IMR-90 (cell line): ENCODE data around the gene UBASH3B. TPM values are rescaled to one million over a fixed set of nuclear protein-coding genes. Genes with fewer than 3 reads are reported as not detected.

ENCODE experiments used
- ATAC-seq: fragments of 200-7000 bp; cut with Tn5 transposase; 2 replicates; pipeline ENCODE4 v1.9.1; 2020; ENCODE audit warnings: low read depth, mild to moderate bottlenecking, moderate library complexity
- BruUV-seq: library from RNA; stranded (reverse); fragments of 400-500 nt; replicated peaks from 2 replicates; lab custom pipeline; 2021; lab: Mats Ljungman, UMichigan
- CTCF ChIA-PET: fragments of 300-600 bp; formaldehyde crosslinking; extraction: SDS; loops from one replicate; lab custom pipeline; 2021; ENCODE audit warnings: antibody characterized with exemption; lab: Yijun Ruan, JAX
- POLR2A ChIA-PET: fragments of 300-600 bp; sonication (Branson Sonifier 250); formaldehyde crosslinking; loops from one replicate; lab custom pipeline; 2022; ENCODE audit warnings: antibody characterized with exemption; ENCODE audit not compliant: unreplicated experiment; lab: Charles Lee
- DNase-seq: peaks from one replicate; pipeline ENCODE4 v3.0.0; 2013
- H2AFZ ChIP-seq: replicated peaks from 2 replicates; pipeline ENCODE3; 2013; ENCODE audit warnings: low read length, mild to moderate bottlenecking; ENCODE audit not compliant: poor library complexity
- H2AK5ac ChIP-seq: 2 replicates; pipeline ENCODE4 v1.6.1; 2013; ENCODE audit warnings: low read depth, low read length, inconsistent platforms
- H2AK9ac ChIP-seq: replicated peaks from 2 replicates; pipeline ENCODE3; 2013; ENCODE audit warnings: mild to moderate bottlenecking, low read depth, low read length, moderate library complexity; ENCODE audit not compliant: poor library complexity
- H2BK120ac ChIP-seq: 2 replicates; pipeline ENCODE4 v1.6.1; 2013; ENCODE audit warnings: low read depth, low read length, inconsistent platforms
- H2BK15ac ChIP-seq: 3 replicates; pipeline ENCODE4 v1.6.1; 2013; ENCODE audit warnings: low read depth, low read length, inconsistent platforms
- H2BK20ac ChIP-seq: 2 replicates; pipeline ENCODE4 v1.6.1; 2013; ENCODE audit warnings: low read depth, mild to moderate bottlenecking, inconsistent platforms, low read length, moderate library complexity
- H2BK5ac ChIP-seq: 2 replicates; pipeline ENCODE4 v1.6.1; 2013; ENCODE audit warnings: mild to moderate bottlenecking, low read depth, low read length, inconsistent platforms; ENCODE audit not compliant: poor library complexity, severe bottlenecking
- H3K14ac ChIP-seq: replicated peaks from 2 replicates; pipeline ENCODE4 v1.6.1; 2013; ENCODE audit warnings: low read depth, low read length, inconsistent platforms
- H3K18ac ChIP-seq: 2 replicates; pipeline ENCODE4 v1.6.1; 2013; ENCODE audit warnings: low read depth, low read length, control low read depth
- H3K23ac ChIP-seq: 2 replicates; pipeline ENCODE4 v1.6.1; 2013; ENCODE audit warnings: low read depth, low read length, inconsistent platforms
- H3K27ac ChIP-seq: 2 replicates; pipeline ENCODE4 v1.5.1; 2013; ENCODE audit warnings: mild to moderate bottlenecking, control low read depth, low read length; ENCODE audit not compliant: insufficient read depth
- H3K27me3 ChIP-seq: 2 replicates; pipeline ENCODE4 v1.6.1; 2013; ENCODE audit warnings: low read length; ENCODE audit not compliant: control insufficient read depth, insufficient read depth
- H3K36me3 ChIP-seq: 2 replicates; pipeline ENCODE4 v1.6.1; 2013; ENCODE audit warnings: low read length, mixed read lengths; ENCODE audit not compliant: control insufficient read depth, insufficient read depth
- H3K4ac ChIP-seq: 2 replicates; pipeline ENCODE4 v1.6.1; 2013; ENCODE audit warnings: low read depth, low read length, inconsistent platforms
- H3K4me1 ChIP-seq: 2 replicates; pipeline ENCODE4 v1.6.1; 2013; ENCODE audit warnings: low read length, mixed read lengths; ENCODE audit not compliant: control insufficient read depth, insufficient read depth
- H3K4me2 ChIP-seq: 2 replicates; pipeline ENCODE4 v1.6.1; 2013; ENCODE audit warnings: low read depth, mild to moderate bottlenecking, control low read depth, low read length, moderate library complexity
- H3K4me3 ChIP-seq: 2 replicates; pipeline ENCODE4 v1.5.1; 2013; ENCODE audit warnings: low read depth, mild to moderate bottlenecking, control low read depth, low read length, moderate library complexity; ENCODE audit not compliant: insufficient read depth
- H3K56ac ChIP-seq: 2 replicates; pipeline ENCODE4 v1.6.1; 2013; ENCODE audit warnings: low read length, inconsistent platforms; ENCODE audit not compliant: insufficient read depth; ENCODE audit errors: extremely low read depth
- H3K79me1 ChIP-seq, 2 experiments: 2 replicates each; pipeline ENCODE4 v1.6.1; 2013; ENCODE audit warnings: low read length in 2 of 2, inconsistent platforms in 1 of 2, low read depth in 1 of 2
- H3K9ac ChIP-seq: 2 replicates; pipeline ENCODE4 v1.6.1; 2013; ENCODE audit warnings: low read depth, low read length, control low read depth
- H3K9me1 ChIP-seq: 2 replicates; pipeline ENCODE4 v1.6.1; 2013; ENCODE audit warnings: low read length, inconsistent platforms; ENCODE audit not compliant: insufficient read depth
- H3K9me3 ChIP-seq: 2 replicates; pipeline ENCODE4 v1.6.1; 2013; ENCODE audit warnings: low read length; ENCODE audit not compliant: control insufficient read depth, insufficient read depth
- H4K20me1 ChIP-seq: 2 replicates; pipeline ENCODE4 v1.6.1; 2013; ENCODE audit warnings: low read length, inconsistent platforms; ENCODE audit not compliant: insufficient read depth
- H4K5ac ChIP-seq: 2 replicates; pipeline ENCODE4 v1.6.1; 2013; ENCODE audit warnings: mild to moderate bottlenecking, low read depth, low read length, control low read depth
- H4K8ac ChIP-seq, 2 experiments: 2 replicates each; pipeline ENCODE4 v1.6.1; 2013; ENCODE audit warnings: low read depth in 2 of 2, low read length in 2 of 2, control low read depth in 1 of 2, inconsistent platforms in 1 of 2
- H4K91ac ChIP-seq: 2 replicates; pipeline ENCODE4 v1.6.1; 2013; ENCODE audit warnings: low read depth, low read length, inconsistent platforms; ENCODE audit not compliant: insufficient read depth
- CEBPB ChIP-seq: IDR thresholded peaks from 2 replicates; pipeline ENCODE4 v1.6.1; 2012; ENCODE audit warnings: low read depth, low read length, improper control_type of control experiment
- CHD1 ChIP-seq: IDR thresholded peaks from 2 replicates; pipeline ENCODE4 v1.6.1; 2012; ENCODE audit warnings: low read depth, low read length, improper control_type of control experiment
- CTCF ChIP-seq: conservative IDR thresholded peaks from 2 replicates; pipeline ENCODE4 v1.5.1; 2012; ENCODE audit warnings: mild to moderate bottlenecking, low read depth, low read length, improper control_type of control experiment
- ELK1 ChIP-seq: fragments of 150-350 bp; IDR thresholded peaks from 2 replicates; pipeline ENCODE4 v1.6.1; 2016; ENCODE audit warnings: low read depth, mild to moderate bottlenecking, low read length, moderate library complexity, borderline replicate concordance
- FOS ChIP-seq: fragments of 150-350 bp; IDR thresholded peaks from 2 replicates; pipeline ENCODE4 v1.6.1; 2016; ENCODE audit warnings: low read depth, low read length
- MAFK ChIP-seq: IDR thresholded peaks from 2 replicates; pipeline ENCODE4 v1.6.1; 2012; ENCODE audit warnings: low read depth, low read length, improper control_type of control experiment
- MXI1 ChIP-seq: IDR thresholded peaks from 2 replicates; pipeline ENCODE4 v1.6.1; 2012; ENCODE audit warnings: low read depth, mild to moderate bottlenecking, low read length, moderate library complexity, borderline replicate concordance
- RAD21 ChIP-seq: IDR thresholded peaks from 2 replicates; pipeline ENCODE4 v1.6.1; 2012; ENCODE audit warnings: low read length, improper control_type of control experiment
- SMC3 ChIP-seq: fragments of 150-350 bp; IDR thresholded peaks from 2 replicates; pipeline ENCODE4 v1.6.1; 2016; ENCODE audit warnings: low read depth, mild to moderate bottlenecking, antibody characterized with exemption, low read length, moderate library complexity
- USF2 ChIP-seq: fragments of 150-350 bp; IDR thresholded peaks from 2 replicates; pipeline ENCODE4 v1.6.1; 2017; ENCODE audit warnings: mild to moderate bottlenecking, antibody characterized with exemption, low read length, low read depth
- WGBS, 2 experiments: methylation state at CpG; one replicate each; pipeline versions ENCODE4 v1.1.5 to v1.1.7; 2013; ENCODE audit warnings: missing lambda C conversion rate in 2 of 2; ENCODE audit not compliant: insufficient read length in 1 of 2; ENCODE audit errors: extremely low coverage in 2 of 2; 5-methylcytosine and 5-hydroxymethylcytosine counted together
- dilution Hi-C: fragments of 300-500 bp; cut with HindIII; formaldehyde crosslinking; loops from one replicate; pipeline ENCODE4 v1.14.3; 2018; ENCODE audit warnings: low sequenced_read_pairs; ENCODE audit not compliant: unreplicated experiment
- in situ Hi-C: fragments of 300-500 bp; cut with MboI; formaldehyde crosslinking; loops from 3 replicates; pipeline ENCODE4 v1.14.3; 2019; ENCODE audit warnings: low sequenced_read_pairs, inconsistent platforms, mixed read lengths
- intact Hi-C: fragments of 100-400 bp; cut with micrococcal nuclease; formaldehyde crosslinking; loops from 2 replicates; pipeline ENCODE4 v1.10.0; 2022
- polyA plus RNA-seq, 3 experiments: library from polyadenylated mRNA; depleted of rRNA; stranded (reverse); fragments of >200 nt; gene quantifications; 2 replicates each; pipeline ENCODE4 v1.2.3, GENCODE V29; 2012; ENCODE audit warnings: low replicate concordance in 1 of 3
- total RNA-seq: library from RNA; depleted of rRNA; stranded (reverse); fragments of >200 nt; gene quantifications from 2 replicates; pipeline ENCODE4 v1.2.3, GENCODE V29; 2012

Gene UBASH3B
- total and polyA plus RNA-seq, 2 of the 4 experiments (the other 2 are of a cell fraction), result 27.2 to 48.0 TPM

GRCh38 chr11:122754028-122754427, 98.5 kb downstream of the UBASH3B start:
- H2BK120ac ChIP-seq, result no peak overlapping the region
- H3K4me1 ChIP-seq, result no peaks in the 10 kb centered on the region; the same call in 1 of the 2 replicates
- dilution Hi-C loops, result no loop called here
- H2BK15ac ChIP-seq, result no peak overlapping the region
- ChIA-PET POLR2A (no interaction called here), CTCF (no interaction called here)
- ATAC-seq (no peak), DNase-seq (no peak)
- H2AK5ac ChIP-seq, result no peak overlapping the region
- 0 out of 2 replicates have a peak overlapping the region, but pooled peaks have one; percentile 7 for H2BK20ac ChIP-seq
- no peak overlapping the region for H2AFZ ChIP-seq
- no peak overlapping the region for H3K14ac ChIP-seq
- in situ Hi-C loops, result no loop called here
- H3K27ac ChIP-seq, result no peak overlapping the region
- H3K18ac ChIP-seq, result no peak overlapping the region
- H3K4ac ChIP-seq, result no peak overlapping the region
- H2BK5ac ChIP-seq, result no peak overlapping the region
- no TSS peak for BruUV-seq
- no peak overlapping the region for H3K9ac ChIP-seq
- H3K9me1 ChIP-seq, result peaks cover 25% of the 10 kb centered on the region
- TF ChIP-seq ELK1, result no peak
- TF ChIP-seq USF2, result no peak
- no peak for TF ChIP-seq CEBPB
- no peak for TF ChIP-seq MAFK
- no peak for TF ChIP-seq CHD1
- no peak for TF ChIP-seq FOS
- TF ChIP-seq CTCF, result no peak
- TF ChIP-seq RAD21, result no peak
- no peak for TF ChIP-seq MXI1
- no peak for TF ChIP-seq SMC3
- no peak overlapping the region for H4K8ac ChIP-seq
- no peak overlapping the region for H3K56ac ChIP-seq
- H4K20me1 ChIP-seq, result peaks cover 23% of the 10 kb centered on the region
- no peak overlapping the region for H2AK9ac ChIP-seq
- intact Hi-C loops, result no loop called here
- no peaks in the 10 kb centered on the region for H3K36me3 ChIP-seq
- no peaks in the 10 kb centered on the region for H3K9me3 ChIP-seq
- no peak overlapping the region for H4K91ac ChIP-seq
- H3K23ac ChIP-seq, result no peak overlapping the region
- no peak overlapping the region for H3K4me3 ChIP-seq
- WGBS, 2 experiments, result no CpG with 5 or more reads among the region's 3 CpGs
- no peak overlapping the region for H4K5ac ChIP-seq
- H3K27me3 ChIP-seq, result no peaks in the 10 kb centered on the region
- H3K4me2 ChIP-seq, result no peak overlapping the region
- peaks cover 39 to 89% of the 10 kb centered on the region in 2 experiments for H3K79me1 ChIP-seq
